K562 (cell line): Measurements from ENCODE around the gene USH1G.

Experiments used
- NFRKB ChIP-seq: fragments of 450-650 bp; IDR thresholded peaks from 2 replicates; pipeline ENCODE4 v1.6.1; 2016; ENCODE audit warnings: low read depth
- NR1H2 ChIP-seq: sonication (generic); formaldehyde crosslinking; IDR thresholded peaks from 2 replicates; pipeline ENCODE4 v1.4.0; 2020; ENCODE audit warnings: mild to moderate bottlenecking, missing genetic modification reagents
- NR2C1 ChIP-seq, 2 experiments: fragments of 450-650 bp; IDR thresholded peaks; 2 replicates each; pipeline ENCODE4 v1.6.1; 2017; ENCODE audit warnings: mild to moderate bottlenecking in 2 of 2, antibody characterized with exemption in 1 of 2, inconsistent platforms in 1 of 2, missing compliant biosample characterization in 1 of 2, missing genetic modification characterization in 1 of 2
- SMARCC2 ChIP-seq: fragments of 450-650 bp; IDR thresholded peaks from 2 replicates; pipeline ENCODE4 v1.6.1; 2017; ENCODE audit warnings: antibody characterized with exemption, moderate library complexity, mild to moderate bottlenecking, low read depth
- TAF1 ChIP-seq: IDR thresholded peaks from 2 replicates; pipeline ENCODE4 v1.6.1; 2011; ENCODE audit warnings: mild to moderate bottlenecking, low read length, moderate library complexity; ENCODE audit not compliant: insufficient read depth, control insufficient read depth, severe bottlenecking; ENCODE audit errors: extremely low read depth
- TF ChIP-seq, protein P1 (sequence below), 2 experiments: fragments of 450-650 bp in 1 of 2; sonication (generic) in 1 of 2; formaldehyde crosslinking in 1 of 2; IDR thresholded peaks in 1 of 2; conservative IDR thresholded peaks in 1 of 2; 2 replicates each; pipeline versions ENCODE4 v1.6.1 to v1.8.1; 2016 to 2023; ENCODE audit warnings: mild to moderate bottlenecking in 2 of 2, moderate library complexity in 2 of 2, inconsistent platforms in 1 of 2, missing genetic modification reagents in 1 of 2
- TF ChIP-seq, protein P2 (sequence below), 3 experiments: fragments of 200-800 bp in 1 of 3; sonication (Bioruptor generic) in 1 of 3; sonication (generic) in 1 of 3; formaldehyde crosslinking in 1 of 3; IDR thresholded peaks; 2 replicates each; pipeline versions ENCODE4 v1.6.1 to v1.8.0; 2016 to 2022; ENCODE audit warnings: mild to moderate bottlenecking in 2 of 3, missing compliant biosample characterization in 2 of 3, missing genetic modification characterization in 2 of 3, missing genetic modification reagents in 1 of 3

DNA sequence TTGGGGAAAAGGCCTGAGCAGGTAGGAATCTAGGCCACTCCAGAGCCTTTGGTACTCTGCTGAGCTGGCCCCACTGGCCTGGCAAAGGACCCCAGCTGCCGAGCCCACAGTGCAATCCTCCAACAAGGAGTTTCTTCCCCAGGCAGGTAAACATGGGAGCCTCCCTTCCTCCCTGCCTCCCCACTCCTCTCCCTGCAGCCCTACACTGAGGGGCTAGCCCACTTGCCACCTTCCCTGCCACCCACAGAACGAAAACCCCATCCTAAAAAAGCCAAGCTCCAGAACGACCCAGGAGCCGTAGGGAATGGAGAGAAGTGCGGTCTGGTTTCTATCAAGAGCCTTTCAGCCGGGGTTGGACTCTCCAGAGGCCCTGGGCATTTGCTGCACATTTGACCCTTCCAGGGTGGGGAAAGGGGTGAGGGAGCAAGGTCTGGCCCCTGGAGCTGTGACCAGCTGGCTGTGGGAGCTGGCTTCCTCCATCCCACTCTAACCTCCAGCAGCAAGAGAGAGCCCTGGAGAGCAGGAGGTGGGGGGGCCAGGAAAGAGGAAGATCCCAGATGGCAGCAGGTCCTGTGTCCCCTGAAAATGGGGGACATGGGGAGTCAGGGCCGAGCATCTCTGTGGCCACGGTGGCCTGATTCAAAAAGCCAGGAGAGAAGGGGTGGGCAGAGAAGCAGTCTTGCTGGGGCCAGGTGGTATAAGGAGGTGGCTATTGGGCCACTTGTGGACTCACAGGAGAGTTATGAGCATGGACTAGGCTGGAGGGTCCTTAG lies 48.2 kb upstream of the USH1G start:
- no peak for TF ChIP-seq TAF1
- TF ChIP-seq SMARCC2 = no peak
- TF ChIP-seq, protein P1, sequence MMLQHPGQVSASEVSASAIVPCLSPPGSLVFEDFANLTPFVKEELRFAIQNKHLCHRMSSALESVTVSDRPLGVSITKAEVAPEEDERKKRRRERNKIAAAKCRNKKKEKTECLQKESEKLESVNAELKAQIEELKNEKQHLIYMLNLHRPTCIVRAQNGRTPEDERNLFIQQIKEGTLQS (IDR thresholded peaks at IDR 0.05) = no peak
- TF ChIP-seq, protein P1 (CRISPR knock-in tag; conservative IDR thresholded peaks at IDR 0.05) = no peak
- no peak for TF ChIP-seq NR2C1 (IDR thresholded peaks at IDR 0.05)
- TF ChIP-seq NR2C1 (tag; IDR thresholded peaks at IDR 0.05) = no peak
- no peak for TF ChIP-seq NR1H2
- no peak for TF ChIP-seq NFRKB
- TF ChIP-seq, protein P2, sequence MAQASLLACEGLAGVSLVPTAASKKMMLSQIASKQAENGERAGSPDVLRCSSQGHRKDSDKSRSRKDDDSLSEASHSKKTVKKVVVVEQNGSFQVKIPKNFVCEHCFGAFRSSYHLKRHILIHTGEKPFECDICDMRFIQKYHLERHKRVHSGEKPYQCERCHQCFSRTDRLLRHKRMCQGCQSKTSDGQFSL (CRISPR knock-in tag; IDR thresholded peaks at IDR 0.05) = no peak
- TF ChIP-seq, protein P2 (tag; IDR thresholded peaks at IDR 0.05) = no peak
